ENCODE data around the gene LSM14A.

The LSM14A gene

DNA sequence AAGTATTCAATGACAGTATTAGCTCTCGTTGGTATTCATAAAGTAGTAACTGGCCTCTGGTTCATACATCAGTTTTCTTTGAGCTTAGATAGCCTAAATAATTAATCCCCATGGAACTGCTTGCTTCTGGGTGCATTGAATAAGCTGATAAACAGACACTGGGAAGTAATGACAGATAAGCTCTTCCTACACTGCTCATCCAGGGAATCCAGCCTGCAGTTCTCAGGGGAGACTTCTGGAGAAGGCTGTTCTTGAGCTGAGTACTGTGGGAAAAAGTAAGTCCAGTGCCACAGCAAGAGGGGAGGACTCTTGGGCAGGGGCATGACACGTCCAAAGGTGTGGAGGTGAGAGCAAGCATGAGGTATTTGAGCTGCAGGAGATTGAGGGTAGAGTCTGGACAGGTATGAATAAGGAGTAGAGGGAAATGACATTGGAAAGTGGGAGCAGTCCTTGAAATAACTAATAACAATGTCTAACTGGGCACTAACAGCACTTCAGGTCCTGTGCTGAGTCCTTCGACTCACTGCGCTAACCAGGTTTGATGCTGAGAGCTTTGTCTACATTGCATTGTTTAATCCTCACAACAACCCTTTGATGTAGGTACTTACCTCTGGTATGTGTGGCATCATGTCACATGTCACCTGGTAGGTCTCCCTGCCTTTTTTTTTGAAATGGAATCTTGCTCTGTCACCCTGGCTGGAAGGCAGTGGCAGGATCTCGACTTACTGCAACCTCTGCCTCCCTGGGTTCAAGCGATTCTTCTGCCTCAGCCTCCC lies 89.2 kb downstream of the LSM14A start:
- Histone ChIP-seq H3K36me3 (ENCODE audit: control insufficient read depth, insufficient read depth, low read length, severe bottlenecking) (peaks cover 4% of the 10 kb centered on the region), H3K4me1 (ENCODE audit: control insufficient read depth, insufficient read depth, low read length) (peaks cover 20% of the 10 kb centered on the region), H3K9ac (ENCODE audit: low read length) (no peak overlapping the region), H3K9me3 (ENCODE audit: control insufficient read depth, low read length) (no peaks in the 10 kb centered on the region), H3K27me3 (replicated peaks; ENCODE audit: control insufficient read depth, insufficient read depth, low read length) (no peaks in the 10 kb centered on the region), H3K4me3 (ENCODE audit: low read length) (peak overlapping the region; percentile 48)
- DNase-seq (ENCODE audit: low read depth), result no peak

DNA sequence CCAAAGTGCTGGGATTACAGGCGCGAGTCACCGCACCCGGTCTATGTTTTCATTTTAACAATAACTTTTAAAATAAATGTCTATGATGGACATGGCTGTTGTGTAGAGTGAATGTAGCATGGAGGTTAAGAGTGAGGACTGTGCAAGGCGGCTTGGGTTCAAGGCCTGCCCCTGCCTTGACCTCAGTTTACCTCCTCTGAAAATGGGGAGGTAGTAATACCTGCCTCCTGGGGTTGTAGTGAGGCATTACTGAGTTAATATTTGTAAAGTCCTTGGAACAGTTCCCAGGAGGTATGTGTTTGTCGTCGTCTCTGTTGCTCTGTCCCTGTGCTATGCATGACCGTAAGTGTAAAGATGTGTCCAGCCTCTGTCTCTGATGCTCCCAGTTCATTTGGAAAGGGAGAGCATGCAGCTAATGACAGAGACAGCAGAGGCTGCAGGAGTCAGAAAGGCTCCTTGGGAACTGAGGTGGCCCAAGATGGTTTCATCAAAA lies 91.5 kb downstream of the LSM14A start:
- DNase-seq (ENCODE audit: low read depth), result no peak

DNA sequence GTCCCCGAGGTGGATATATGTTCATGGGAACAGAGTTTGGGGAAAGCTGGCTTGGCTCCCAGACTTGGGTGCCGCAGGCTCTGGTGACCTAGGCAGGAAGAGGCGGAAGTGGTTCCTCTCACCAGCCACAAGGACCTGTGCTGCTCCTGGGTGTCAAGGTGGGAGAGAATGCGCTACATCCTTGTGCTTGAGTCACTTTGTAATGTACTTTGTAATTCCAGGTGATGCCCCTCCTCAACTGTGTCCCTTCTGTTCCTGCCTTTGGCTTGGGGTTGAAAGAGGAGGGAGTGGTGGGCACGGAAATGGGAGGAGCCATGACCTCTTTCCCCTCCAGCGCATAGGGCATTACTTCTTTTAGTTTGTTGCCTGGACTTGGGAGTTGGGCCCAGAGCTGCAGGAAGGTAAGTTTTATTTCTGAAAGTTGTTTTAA lies 92.9 kb downstream of the LSM14A start:
- Histone ChIP-seq H3K27me3 (replicated peaks; ENCODE audit: control insufficient read depth, insufficient read depth, low read length) (no peaks in the 10 kb centered on the region), H3K4me1 (ENCODE audit: control insufficient read depth, insufficient read depth, low read length) (peaks cover 16% of the 10 kb centered on the region), H3K4me3 (ENCODE audit: low read length) (no peak overlapping the region), H3K9me3 (ENCODE audit: control insufficient read depth, low read length) (no peaks in the 10 kb centered on the region), H3K9ac (ENCODE audit: low read length) (no peak overlapping the region), H3K36me3 (ENCODE audit: control insufficient read depth, insufficient read depth, low read length, severe bottlenecking) (peaks cover 4% of the 10 kb centered on the region)
- no peak for DNase-seq (ENCODE audit: low read depth)

More for the DNA sequence above, 91.5 kb downstream of the LSM14A start:
- Histone ChIP-seq H3K4me3 (ENCODE audit: low read length) (no peak overlapping the region), H3K27me3 (replicated peaks; ENCODE audit: control insufficient read depth, insufficient read depth, low read length) (no peaks in the 10 kb centered on the region), H3K4me1 (ENCODE audit: control insufficient read depth, insufficient read depth, low read length) (peaks cover 10% of the 10 kb centered on the region), H3K9me3 (ENCODE audit: control insufficient read depth, low read length) (no peaks in the 10 kb centered on the region), H3K9ac (ENCODE audit: low read length) (no peak overlapping the region), H3K36me3 (ENCODE audit: control insufficient read depth, insufficient read depth, low read length, severe bottlenecking) (peaks cover 4% of the 10 kb centered on the region)

DNA sequence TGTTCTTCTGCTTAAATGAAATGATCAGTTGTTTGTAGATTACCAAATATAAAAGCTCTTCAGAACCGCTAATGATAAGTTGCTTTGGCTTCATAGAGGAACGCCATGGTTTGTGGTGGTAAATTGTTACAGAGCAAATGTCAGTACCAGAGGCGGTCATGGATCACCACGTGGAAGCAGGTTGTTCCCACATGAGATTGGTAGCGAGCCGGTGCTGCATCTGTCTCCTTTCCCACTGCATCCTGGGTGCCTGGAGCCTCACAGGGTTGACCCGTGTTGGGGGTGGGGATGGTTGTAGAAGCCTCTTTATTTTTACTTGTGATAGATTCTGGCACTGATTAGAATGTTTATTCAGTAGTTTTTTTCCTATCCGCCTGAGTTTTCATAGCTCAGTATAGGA lies 96.8 kb downstream of the LSM14A start:
- H3K9me3 ChIP-seq (ENCODE audit: control insufficient read depth, low read length), result no peaks in the 10 kb centered on the region
- peaks cover 4% of the 10 kb centered on the region for H3K36me3 ChIP-seq (ENCODE audit: control insufficient read depth, insufficient read depth, low read length, severe bottlenecking)
- DNase-seq (ENCODE audit: low read depth), result no peak
- H3K27me3 ChIP-seq (replicated peaks; ENCODE audit: control insufficient read depth, insufficient read depth, low read length), result no peaks in the 10 kb centered on the region
- no peak overlapping the region for H3K9ac ChIP-seq (ENCODE audit: low read length)
- no peak overlapping the region for H3K4me3 ChIP-seq (ENCODE audit: low read length)
- peaks cover 13% of the 10 kb centered on the region for H3K4me1 ChIP-seq (ENCODE audit: control insufficient read depth, insufficient read depth, low read length)

DNA sequence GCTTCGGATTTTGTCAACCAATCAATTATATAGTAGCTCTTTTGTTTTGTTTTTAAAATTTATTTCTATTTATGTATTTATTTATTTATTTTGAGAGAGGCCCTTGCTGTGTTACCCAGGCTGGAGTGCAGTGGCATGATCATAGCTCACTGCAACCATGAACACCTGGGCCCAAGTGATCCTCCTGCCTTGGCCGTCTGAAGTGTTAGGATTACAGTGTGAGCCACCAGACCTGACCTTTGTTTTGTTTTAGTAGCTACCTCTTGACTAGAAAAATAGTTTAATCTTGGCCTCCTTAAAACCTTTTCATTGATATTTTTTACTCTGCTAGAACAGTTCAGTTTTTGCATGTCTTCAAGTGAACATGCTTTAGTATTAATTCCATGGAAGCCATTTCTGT lies 97.2 kb downstream of the LSM14A start:
- DNase-seq (ENCODE audit: low read depth), result no peak
- no peaks in the 10 kb centered on the region for H3K27me3 ChIP-seq (replicated peaks; ENCODE audit: control insufficient read depth, insufficient read depth, low read length)
- no peak overlapping the region for H3K4me3 ChIP-seq (ENCODE audit: low read length)
- H3K4me1 ChIP-seq (ENCODE audit: control insufficient read depth, insufficient read depth, low read length), result peaks cover 17% of the 10 kb centered on the region
- H3K9me3 ChIP-seq (ENCODE audit: control insufficient read depth, low read length), result no peaks in the 10 kb centered on the region
- H3K36me3 ChIP-seq (ENCODE audit: control insufficient read depth, insufficient read depth, low read length, severe bottlenecking), result peaks cover 4% of the 10 kb centered on the region
- no peak overlapping the region for H3K9ac ChIP-seq (ENCODE audit: low read length)

DNA sequence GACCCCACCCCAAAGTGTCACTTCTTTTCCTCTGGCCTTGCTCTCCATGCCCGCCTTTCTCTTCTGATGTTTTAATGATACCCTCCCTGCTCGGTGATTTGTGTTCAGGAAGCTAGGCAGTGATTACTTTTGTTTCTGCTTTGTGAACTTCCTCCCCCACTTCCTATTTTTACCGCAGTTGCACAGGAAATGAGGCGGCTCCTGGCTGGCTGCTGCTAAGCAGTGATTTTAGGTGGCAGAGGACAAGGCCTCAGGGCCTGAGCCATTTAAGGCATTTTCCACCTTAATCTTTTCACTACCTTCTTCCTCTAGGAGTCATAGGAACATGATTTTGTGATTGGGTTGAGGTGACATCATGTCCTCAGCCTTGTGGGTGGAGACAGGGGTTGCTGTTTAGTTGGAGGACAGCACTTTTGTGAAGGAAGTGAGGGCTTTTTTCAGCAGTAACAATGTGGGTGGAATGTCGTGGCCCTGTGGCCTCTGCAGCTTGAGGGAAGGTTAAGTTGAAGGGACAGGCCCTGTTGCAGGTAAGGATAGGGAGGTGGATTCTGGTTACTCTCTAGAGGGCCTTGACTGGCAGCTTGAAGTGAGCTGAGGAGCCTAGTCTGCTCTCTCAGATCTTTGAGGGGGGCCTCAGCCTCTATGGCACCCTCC lies 97.8 kb downstream of the LSM14A start:
- DNase-seq (ENCODE audit: low read depth), result peak; percentile 58
- Histone ChIP-seq H3K27me3 (replicated peaks; ENCODE audit: control insufficient read depth, insufficient read depth, low read length) (no peaks in the 10 kb centered on the region), H3K36me3 (ENCODE audit: control insufficient read depth, insufficient read depth, low read length, severe bottlenecking) (peaks cover 4% of the 10 kb centered on the region), H3K4me3 (ENCODE audit: low read length) (peak overlapping the region; percentile 8), H3K9me3 (ENCODE audit: control insufficient read depth, low read length) (no peaks in the 10 kb centered on the region), H3K9ac (ENCODE audit: low read length) (no peak overlapping the region), H3K4me1 (ENCODE audit: control insufficient read depth, insufficient read depth, low read length) (peaks cover 22% of the 10 kb centered on the region)

DNA sequence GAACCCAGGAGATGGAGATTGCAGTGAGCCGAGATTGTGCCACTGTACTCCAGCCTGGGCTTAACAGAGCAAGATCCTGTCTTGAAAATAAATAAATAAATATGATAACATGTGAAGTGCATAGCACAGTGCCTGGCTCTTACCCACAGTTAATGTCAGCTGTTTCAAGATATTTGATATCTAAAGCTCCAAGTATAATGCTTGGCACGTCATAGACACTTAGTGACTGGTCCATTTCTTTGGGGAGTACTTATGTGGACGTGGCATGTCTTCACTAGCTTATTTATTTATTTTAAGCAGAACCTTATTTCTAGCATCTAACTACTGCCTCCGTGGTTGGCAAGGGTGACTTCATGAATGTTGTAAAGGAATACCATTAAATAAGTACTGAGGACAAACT lies 100.8 kb downstream of the LSM14A start:
- Histone ChIP-seq H3K4me3 (ENCODE audit: low read length) (no peak overlapping the region), H3K4me1 (ENCODE audit: control insufficient read depth, insufficient read depth, low read length) (peaks cover 29% of the 10 kb centered on the region), H3K9ac (ENCODE audit: low read length) (no peak overlapping the region), H3K36me3 (ENCODE audit: control insufficient read depth, insufficient read depth, low read length, severe bottlenecking) (no peaks in the 10 kb centered on the region), H3K27me3 (replicated peaks; ENCODE audit: control insufficient read depth, insufficient read depth, low read length) (no peaks in the 10 kb centered on the region), H3K9me3 (ENCODE audit: control insufficient read depth, low read length) (no peaks in the 10 kb centered on the region)
- DNase-seq (ENCODE audit: low read depth), result no peak

DNA sequence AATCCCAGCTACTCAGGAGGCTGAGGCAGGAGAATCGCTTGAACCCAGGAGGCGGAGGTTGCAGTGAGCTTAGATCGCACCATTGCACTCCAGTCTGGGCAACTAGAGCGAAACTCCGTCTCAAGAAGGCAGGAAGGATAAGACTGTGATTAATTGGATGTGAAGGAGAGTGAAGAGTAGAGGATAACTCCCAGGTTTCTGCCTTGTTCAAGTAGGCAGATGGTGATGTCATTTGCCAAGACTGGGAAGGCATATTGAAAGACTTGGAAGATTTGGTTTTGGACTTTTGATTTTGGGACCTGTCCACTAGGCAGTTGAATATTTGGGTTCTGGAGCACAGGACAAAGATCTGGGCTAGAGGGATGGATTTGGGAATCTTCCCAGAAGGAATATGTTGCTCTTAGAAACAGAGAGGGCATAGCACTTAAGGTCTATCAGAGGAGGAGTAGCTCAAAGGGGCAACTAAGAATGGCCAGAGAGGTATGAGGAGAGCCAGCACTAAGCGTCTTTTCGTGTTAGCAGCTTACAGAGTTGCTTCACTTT lies 102.1 kb downstream of the LSM14A start:
- Histone ChIP-seq H3K36me3 (ENCODE audit: control insufficient read depth, insufficient read depth, low read length, severe bottlenecking) (peaks cover 3% of the 10 kb centered on the region), H3K4me1 (ENCODE audit: control insufficient read depth, insufficient read depth, low read length) (peaks cover 29% of the 10 kb centered on the region), H3K4me3 (ENCODE audit: low read length) (peak overlapping the region; percentile 42), H3K9ac (ENCODE audit: low read length) (peak overlapping the region; percentile 47), H3K27me3 (replicated peaks; ENCODE audit: control insufficient read depth, insufficient read depth, low read length) (no peaks in the 10 kb centered on the region), H3K9me3 (ENCODE audit: control insufficient read depth, low read length) (no peaks in the 10 kb centered on the region)
- DNase-seq (ENCODE audit: low read depth), result no peak

DNA sequence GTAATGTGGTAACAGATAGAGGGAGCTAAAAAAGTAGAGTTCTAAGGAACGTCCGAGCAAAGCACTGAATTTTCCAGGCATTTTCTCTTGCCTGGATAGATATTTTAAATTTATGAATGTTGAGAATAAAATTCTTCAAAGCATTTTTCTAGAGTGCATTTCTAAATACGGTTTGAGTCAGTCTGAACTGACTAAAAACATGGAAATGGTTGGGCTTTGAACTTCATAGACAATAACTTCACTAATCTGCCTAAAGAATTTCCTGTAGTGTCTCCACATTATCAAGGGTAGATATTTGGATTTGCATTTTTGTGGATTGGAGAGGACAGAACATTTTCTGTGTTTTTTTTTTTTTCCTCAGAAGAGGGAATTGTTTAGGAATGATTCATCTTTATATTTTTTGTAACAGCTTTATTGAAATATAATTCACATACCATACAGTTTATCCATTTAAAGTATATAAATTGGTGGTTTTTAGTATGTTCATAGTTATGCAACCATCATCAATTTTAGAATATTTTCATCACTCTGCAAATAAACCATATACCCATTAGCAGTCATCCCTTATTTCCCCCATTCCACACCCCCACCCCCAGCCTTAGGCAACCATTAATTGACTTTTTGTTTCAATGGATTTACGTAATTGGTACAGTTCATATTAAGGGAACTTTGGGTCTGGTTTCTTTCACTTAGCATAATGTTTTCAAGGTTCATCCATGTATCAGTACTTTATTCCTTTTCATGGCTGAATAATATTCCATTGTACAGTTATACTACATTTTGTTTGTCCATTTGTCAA lies 102.7 kb downstream of the LSM14A start:
- Histone ChIP-seq H3K36me3 (ENCODE audit: control insufficient read depth, insufficient read depth, low read length, severe bottlenecking) (peaks cover 3% of the 10 kb centered on the region), H3K27me3 (replicated peaks; ENCODE audit: control insufficient read depth, insufficient read depth, low read length) (no peaks in the 10 kb centered on the region), H3K9me3 (ENCODE audit: control insufficient read depth, low read length) (no peaks in the 10 kb centered on the region), H3K4me1 (ENCODE audit: control insufficient read depth, insufficient read depth, low read length) (peaks cover 25% of the 10 kb centered on the region), H3K4me3 (ENCODE audit: low read length) (peak overlapping the region; percentile 42), H3K9ac (ENCODE audit: low read length) (peak overlapping the region; percentile 47)
- DNase-seq (ENCODE audit: low read depth), result peak; percentile 87

DNA sequence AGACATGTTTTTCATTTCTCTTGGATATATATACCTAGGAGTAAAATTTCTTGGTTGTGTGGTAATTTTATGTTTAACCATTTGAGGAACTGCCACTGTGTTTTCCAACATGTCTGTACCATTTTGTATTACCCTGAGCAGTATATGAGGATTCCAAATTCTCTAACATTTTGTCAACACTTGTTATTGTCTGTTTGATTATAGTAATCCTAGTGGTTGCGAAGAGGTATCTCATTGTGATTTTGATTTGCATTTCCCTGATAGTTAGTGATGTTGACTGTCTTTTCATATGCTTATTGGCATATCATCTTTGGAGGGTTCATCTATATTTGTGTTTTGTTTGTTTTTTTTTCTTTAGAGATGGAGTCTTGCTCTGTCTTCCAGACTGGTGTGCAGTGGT lies 103.4 kb downstream of the LSM14A start:
- H3K9ac ChIP-seq (ENCODE audit: low read length), result no peak overlapping the region
- no peak for DNase-seq (ENCODE audit: low read depth)
- peaks cover 20% of the 10 kb centered on the region for H3K4me1 ChIP-seq (ENCODE audit: control insufficient read depth, insufficient read depth, low read length)
- peaks cover 3% of the 10 kb centered on the region for H3K36me3 ChIP-seq (ENCODE audit: control insufficient read depth, insufficient read depth, low read length, severe bottlenecking)
- H3K27me3 ChIP-seq (replicated peaks; ENCODE audit: control insufficient read depth, insufficient read depth, low read length), result no peaks in the 10 kb centered on the region
- H3K9me3 ChIP-seq (ENCODE audit: control insufficient read depth, low read length), result no peaks in the 10 kb centered on the region
- H3K4me3 ChIP-seq (ENCODE audit: low read length), result no peak overlapping the region

DNA sequence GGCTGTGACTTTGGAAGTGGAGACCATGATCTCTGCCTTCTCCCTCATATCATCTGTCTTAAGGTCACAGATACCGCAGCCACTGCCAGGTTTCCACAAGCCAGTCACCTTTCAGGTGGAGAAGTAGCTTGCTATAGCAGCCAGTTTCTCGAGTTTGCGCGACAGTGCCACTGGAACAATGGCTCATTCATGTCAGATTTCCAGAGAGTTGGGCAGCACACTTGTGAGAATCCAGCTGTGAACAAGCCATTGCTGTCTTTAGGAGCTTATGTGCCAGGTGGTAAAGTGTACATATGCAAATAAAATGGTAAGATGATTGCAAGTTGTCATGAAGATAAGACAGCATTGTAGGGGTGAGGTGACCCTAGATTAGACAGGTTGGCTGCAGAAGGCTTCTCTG lies 104.3 kb downstream of the LSM14A start:
- no peaks in the 10 kb centered on the region for H3K9me3 ChIP-seq (ENCODE audit: control insufficient read depth, low read length)
- no peaks in the 10 kb centered on the region for H3K27me3 ChIP-seq (replicated peaks; ENCODE audit: control insufficient read depth, insufficient read depth, low read length)
- H3K4me3 ChIP-seq (ENCODE audit: low read length), result no peak overlapping the region
- no peak for DNase-seq (ENCODE audit: low read depth)
- peaks cover 6% of the 10 kb centered on the region for H3K36me3 ChIP-seq (ENCODE audit: control insufficient read depth, insufficient read depth, low read length, severe bottlenecking)
- H3K9ac ChIP-seq (ENCODE audit: low read length), result no peak overlapping the region
- peaks cover 20% of the 10 kb centered on the region for H3K4me1 ChIP-seq (ENCODE audit: control insufficient read depth, insufficient read depth, low read length)
